ENCODE measurements around the gene VSX1. TPM values are rescaled to one million over a fixed set of nuclear protein-coding genes. Genes with fewer than 3 reads are reported as not detected.

Gene VSX1
- total and polyA plus RNA-seq, 2 of the 4 experiments (the other 2 are of a cell fraction): not detected

DNA sequence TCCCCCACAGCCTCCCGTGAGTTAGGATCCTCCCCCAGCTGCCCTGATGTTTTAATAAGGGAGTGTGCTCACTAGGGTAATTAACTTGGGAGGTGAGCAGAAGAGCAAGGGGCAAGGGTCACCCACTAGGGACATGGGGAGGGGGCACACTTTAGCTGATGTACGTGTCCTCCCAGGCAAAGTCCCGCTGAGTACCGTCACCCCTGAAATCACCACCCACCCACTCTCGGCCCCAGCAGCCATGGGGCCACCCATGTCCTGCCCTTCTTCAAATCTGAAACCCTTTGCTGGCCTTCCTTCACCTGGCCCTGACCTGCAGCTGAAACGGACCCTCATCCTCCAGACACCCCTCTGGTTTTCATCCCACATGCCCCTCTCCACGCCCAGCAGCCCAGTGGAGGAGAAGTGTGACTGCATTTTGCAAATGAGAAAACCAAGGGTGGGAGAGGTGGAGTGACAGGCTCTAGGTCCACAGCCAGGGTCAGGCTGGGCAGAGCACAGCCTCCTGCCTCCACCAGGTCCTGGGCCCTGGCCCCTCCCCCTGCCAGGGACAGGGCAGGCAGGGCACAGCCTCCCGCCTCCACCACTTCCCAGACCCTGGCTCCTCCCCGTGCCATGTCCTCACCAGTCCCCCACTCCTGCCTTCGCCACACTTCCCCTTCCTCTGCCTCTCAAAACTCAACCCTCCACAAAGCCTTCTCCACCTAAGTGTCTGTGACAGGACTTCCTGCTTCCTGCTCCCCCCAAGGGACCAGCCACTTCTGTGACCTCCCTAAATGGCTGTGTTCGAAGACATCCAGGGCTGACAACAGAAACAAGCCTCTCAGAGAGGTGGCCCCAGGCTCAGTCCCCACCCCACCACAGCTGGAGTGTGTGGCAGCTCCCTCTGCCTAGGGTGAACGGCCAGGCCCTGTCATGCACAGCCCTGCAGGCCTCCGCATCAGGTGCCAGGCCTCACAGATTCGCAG is 39.1 kb downstream of the VSX1 start:
- no peak overlapping the region for H3K27ac ChIP-seq (ENCODE audit: insufficient read depth, low read length)
- CTCF ChIA-PET: no interaction called here
- H3K36me3 ChIP-seq (ENCODE audit: control insufficient read depth, insufficient read depth, low read length): no peaks in the 10 kb centered on the region
- H4K91ac ChIP-seq (ENCODE audit: insufficient read depth, low read depth, low read length): no peak overlapping the region
- no peak overlapping the region for H3K9ac ChIP-seq (ENCODE audit: low read depth, low read length)
- no peak overlapping the region for H3K14ac ChIP-seq (replicated peaks; ENCODE audit: low read depth, low read length)
- H3K9me1 ChIP-seq (ENCODE audit: insufficient read depth, low read length): no peaks in the 10 kb centered on the region; the same call in 1 of the 2 replicates
- H3K4me1 ChIP-seq (ENCODE audit: control insufficient read depth, insufficient read depth, low read length): peaks cover 7% of the 10 kb centered on the region; the same call in 1 of the 2 replicates
- in situ Hi-C loops (cut with MboI; ENCODE audit: low sequenced_read_pairs) (no loop called here), dilution Hi-C loops (cut with HindIII; ENCODE audit: low sequenced_read_pairs, unreplicated experiment) (no loop called here), intact Hi-C loops (cut with micrococcal nuclease) (no loop called here)
- no peak overlapping the region for H4K8ac ChIP-seq (ENCODE audit: low read depth in 2 of 2, low read length in 2 of 2)
- H2AFZ ChIP-seq (replicated peaks; ENCODE audit: low read length, poor library complexity): no peak overlapping the region
- no peak overlapping the region for H2AK9ac ChIP-seq (replicated peaks; ENCODE audit: low read depth, low read length, poor library complexity)
- peaks cover 16% of the 10 kb centered on the region for H3K27me3 ChIP-seq (ENCODE audit: control insufficient read depth, insufficient read depth, low read length)
- no peaks in the 10 kb centered on the region for H3K79me1 ChIP-seq (ENCODE audit: low read depth in 1 of 2, low read length in 2 of 2)
- POLR2A ChIA-PET (ENCODE audit: unreplicated experiment): no interaction called here
- 90% methylated on average over 2 of the region's 14 CpGs; no CpG with 5 or more reads in 1 of the 2 experiments for WGBS, 2 experiments (ENCODE audit: extremely low coverage in 2 of 2, insufficient read length in 1 of 2)
- H2BK20ac ChIP-seq (ENCODE audit: low read depth, low read length): no peak overlapping the region
- no peak overlapping the region for H3K4ac ChIP-seq (ENCODE audit: low read depth, low read length)
- H2BK5ac ChIP-seq (ENCODE audit: low read depth, low read length, poor library complexity, severe bottlenecking): no peak overlapping the region
- no peak overlapping the region for H2BK15ac ChIP-seq (ENCODE audit: low read depth, low read length)
- H3K4me3 ChIP-seq (ENCODE audit: insufficient read depth, low read depth, low read length): no peak overlapping the region
- H3K23ac ChIP-seq (ENCODE audit: low read depth, low read length): no peak overlapping the region
- no peak overlapping the region for H2BK120ac ChIP-seq (ENCODE audit: low read depth, low read length)
- no peak overlapping the region for H3K4me2 ChIP-seq (ENCODE audit: low read depth, low read length)
- no peak overlapping the region for H3K56ac ChIP-seq (ENCODE audit: extremely low read depth, insufficient read depth, low read length)
- H2AK5ac ChIP-seq (ENCODE audit: low read depth, low read length): no peak overlapping the region
- H3K18ac ChIP-seq (ENCODE audit: low read depth, low read length): no peak overlapping the region
- no peaks in the 10 kb centered on the region; the same call in 1 of the 2 replicates for H4K20me1 ChIP-seq (ENCODE audit: insufficient read depth, low read length)
- TF ChIP-seq SMC3 (IDR thresholded peaks at IDR 0.05; ENCODE audit: low read depth, low read length) (no peak), POLR2A (IDR thresholded peaks at IDR 0.05; ENCODE audit: low read depth, low read length) (no peak), MAFK (IDR thresholded peaks at IDR 0.05; ENCODE audit: low read depth, low read length) (no peak), BHLHE40 (IDR thresholded peaks at IDR 0.05; ENCODE audit: low read depth, low read length) (no peak), FOS (IDR thresholded peaks at IDR 0.05; ENCODE audit: low read depth, low read length) (no peak), RFX5 (IDR thresholded peaks at IDR 0.05; ENCODE audit: low read depth, low read length) (no peak)
- no peaks in the 10 kb centered on the region for H3K9me3 ChIP-seq (ENCODE audit: control insufficient read depth, insufficient read depth, low read length)
- no TSS peak for BruUV-seq (replicated peaks)
- ATAC-seq (ENCODE audit: low read depth) (no peak), DNase-seq (no peak)
- H4K5ac ChIP-seq (ENCODE audit: low read depth, low read length): no peak overlapping the region

Data from IMR-90 (cell line).